PC-3 (cell line): ENCODE measurements around the gene GSN. TPM values are rescaled to one million over a fixed set of nuclear protein-coding genes. Genes with fewer than 3 reads are reported as not detected.

Experiments used
- ATAC-seq: fragments of 200-7000 bp; cut with Tn5 transposase; 2 replicates; pipeline ENCODE4 v1.9.1; 2020; ENCODE audit warnings: mild to moderate bottlenecking, moderate library complexity
- BruUV-seq: library from RNA; stranded (reverse); fragments of 400-500 nt; replicated peaks from 2 replicates; lab custom pipeline; 2021; lab: Mats Ljungman, UMichigan
- CTCF ChIA-PET: fragments of 300-600 bp; sonication (Branson Sonifier 250); formaldehyde crosslinking; loops from one replicate; lab custom pipeline; 2022; ENCODE audit warnings: antibody characterized with exemption; lab: Charles Lee
- POLR2A ChIA-PET: fragments of 300-600 bp; sonication (Branson Sonifier 250); formaldehyde crosslinking; loops from one replicate; lab custom pipeline; 2022; ENCODE audit warnings: antibody characterized with exemption; ENCODE audit not compliant: unreplicated experiment; lab: Charles Lee
- DNase-seq: peaks from one replicate; pipeline ENCODE4 v3.0.0-alpha.2; 2015
- H2AFZ ChIP-seq: fragments of 300-600 bp; sonication (generic); 2 replicates; pipeline ENCODE4 v1.6.0; 2016; ENCODE audit warnings: antibody characterized with exemption, low read length
- H3F3A ChIP-seq: fragments of 300-600 bp; sonication (generic); one replicate; pipeline ENCODE4 v1.6.0; 2017; ENCODE audit warnings: antibody characterized with exemption, low read length, control low read depth, mild to moderate bottlenecking; ENCODE audit not compliant: unreplicated experiment
- H3K27ac ChIP-seq: fragments of 300-600 bp; sonication (generic); 2 replicates; pipeline ENCODE4 v1.5.1; 2016; ENCODE audit warnings: mild to moderate bottlenecking, low read length
- H3K27me3 ChIP-seq: fragments of 300-600 bp; sonication (generic); 2 replicates; pipeline ENCODE4 v1.6.1; 2016; ENCODE audit warnings: low read length, mixed read lengths
- H3K36me3 ChIP-seq: fragments of 300-600 bp; sonication (generic); 2 replicates; pipeline ENCODE4 v1.6.1; 2016; ENCODE audit warnings: low read depth, mixed run types, low read length, mixed read lengths
- H3K4me1 ChIP-seq: fragments of 300-600 bp; sonication (generic); 2 replicates; pipeline ENCODE4 v1.5.1; 2016; ENCODE audit warnings: low read length; ENCODE audit not compliant: insufficient read depth
- H3K4me2 ChIP-seq: fragments of 300-600 bp; sonication (generic); 2 replicates; pipeline ENCODE4 v1.6.0; 2016; ENCODE audit warnings: low read length
- H3K4me3 ChIP-seq: fragments of 300-600 bp; sonication (generic); 2 replicates; pipeline ENCODE4 v1.5.1; 2016; ENCODE audit warnings: mild to moderate bottlenecking, low read length, mixed read lengths
- H3K79me2 ChIP-seq: fragments of 300-600 bp; sonication (generic); 2 replicates; pipeline ENCODE4 v1.6.1; 2017; ENCODE audit warnings: low read length, mixed read lengths
- H3K9ac ChIP-seq: fragments of 300-600 bp; sonication (generic); 2 replicates; pipeline ENCODE4 v1.6.0; 2016; ENCODE audit warnings: mild to moderate bottlenecking, low read length
- H3K9me2 ChIP-seq: fragments of 300-600 bp; sonication (generic); replicated peaks from 2 replicates; pipeline ENCODE4 v1.6.1; 2016; ENCODE audit warnings: mixed run types, low read length, mixed read lengths
- H3K9me3 ChIP-seq: fragments of 300-600 bp; sonication (generic); 2 replicates; pipeline ENCODE4 v1.6.1; 2016; ENCODE audit warnings: low read length, mixed read lengths
- H4K20me1 ChIP-seq: fragments of 300-600 bp; sonication (generic); 2 replicates; pipeline ENCODE4 v1.6.1; 2016; ENCODE audit warnings: low read length, mixed read lengths
- EZH2 ChIP-seq: fragments of 300-600 bp; sonication (generic); IDR thresholded peaks from one replicate; pipeline ENCODE4 v1.6.1; 2017; ENCODE audit warnings: antibody characterized with exemption, mild to moderate bottlenecking, low read length; ENCODE audit not compliant: unreplicated experiment
- EZH2phosphoT487 ChIP-seq: fragments of 300-600 bp; sonication (generic); IDR thresholded peaks from 2 replicates; pipeline ENCODE4 v1.6.1; 2018; ENCODE audit warnings: mild to moderate bottlenecking, antibody characterized with exemption, low read length, borderline replicate concordance
- intact Hi-C: fragments of 100-400 bp; cut with micrococcal nuclease; formaldehyde crosslinking; loops from 2 replicates; pipeline ENCODE4 v1.9.0; 2023
- total RNA-seq: library from RNA; depleted of rRNA; stranded (reverse); fragments of >200 nt; gene quantifications from 2 replicates; pipeline ENCODE4 v1.2.3, GENCODE V29; 2014
- TF ChIP-seq, protein P1 (sequence below): fragments of 300-600 bp; sonication (generic); conservative IDR thresholded peaks from 2 replicates; pipeline ENCODE4 v1.5.1; 2017; ENCODE audit warnings: antibody characterized with exemption, low read depth, mild to moderate bottlenecking, low read length

GSN gene
- total RNA-seq, 1 experiment from 2014 or later: 36.5 TPM

DNA sequence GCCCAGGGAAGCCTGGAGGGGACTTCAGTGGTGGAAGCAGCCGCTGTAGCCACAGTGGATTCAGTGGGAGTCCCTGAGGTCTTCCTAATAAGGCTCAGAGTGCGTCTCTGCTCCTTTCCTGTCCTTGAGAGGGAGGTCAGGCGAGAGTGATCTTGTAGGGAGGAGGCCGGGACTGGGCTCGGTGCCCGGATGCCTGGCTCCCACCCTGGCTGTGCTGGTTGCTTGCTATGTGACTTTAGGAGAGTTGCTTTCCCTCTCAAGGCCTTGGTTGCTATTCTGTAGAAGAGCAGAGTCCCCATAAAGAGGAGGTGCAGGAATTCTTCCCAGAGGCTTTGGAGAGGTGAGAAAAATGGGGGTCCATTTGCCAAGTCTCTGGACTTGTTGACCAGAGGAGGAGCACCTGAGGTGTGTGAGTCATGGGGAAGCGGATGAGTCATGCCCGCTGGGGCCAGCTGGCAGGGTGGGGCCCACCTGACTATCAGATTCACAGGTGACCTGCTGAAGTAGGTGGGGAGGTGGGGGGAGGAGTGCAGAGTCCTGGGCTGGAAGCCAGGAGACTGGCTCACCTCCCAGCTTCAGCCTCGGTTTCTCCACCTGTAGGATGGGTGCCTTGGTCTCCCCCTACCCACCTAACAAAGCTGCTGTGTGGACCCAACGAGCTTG, 13.8 kb downstream of the GSN start:
- Histone ChIP-seq H3F3A (no peaks in the 10 kb centered on the region), H3K4me2 (peak overlapping the region; percentile 68), H3K4me3 (no peak overlapping the region), H3K79me2 (no peaks in the 10 kb centered on the region), H4K20me1 (no peaks in the 10 kb centered on the region), H2AFZ (peak overlapping the region; percentile 47; the same call in 1 of the 2 replicates), H3K4me1 (peaks cover 64% of the 10 kb centered on the region), H3K9me2 (no peaks in the 10 kb centered on the region), H3K36me3 (no peaks in the 10 kb centered on the region), H3K27me3 (no peaks in the 10 kb centered on the region), H3K9ac (peak overlapping the region; percentile 55), H3K9me3 (no peaks in the 10 kb centered on the region), H3K27ac (peak overlapping the region; percentile 96)
- ATAC-seq: peak; percentile 54
- no TSS peak for BruUV-seq
- ChIA-PET CTCF (no interaction called here), POLR2A (no interaction called here)
- peak; percentile 93 for DNase-seq
- TF ChIP-seq EZH2phosphoT487: no peak
- TF ChIP-seq EZH2: no peak
- TF ChIP-seq, protein P1, sequence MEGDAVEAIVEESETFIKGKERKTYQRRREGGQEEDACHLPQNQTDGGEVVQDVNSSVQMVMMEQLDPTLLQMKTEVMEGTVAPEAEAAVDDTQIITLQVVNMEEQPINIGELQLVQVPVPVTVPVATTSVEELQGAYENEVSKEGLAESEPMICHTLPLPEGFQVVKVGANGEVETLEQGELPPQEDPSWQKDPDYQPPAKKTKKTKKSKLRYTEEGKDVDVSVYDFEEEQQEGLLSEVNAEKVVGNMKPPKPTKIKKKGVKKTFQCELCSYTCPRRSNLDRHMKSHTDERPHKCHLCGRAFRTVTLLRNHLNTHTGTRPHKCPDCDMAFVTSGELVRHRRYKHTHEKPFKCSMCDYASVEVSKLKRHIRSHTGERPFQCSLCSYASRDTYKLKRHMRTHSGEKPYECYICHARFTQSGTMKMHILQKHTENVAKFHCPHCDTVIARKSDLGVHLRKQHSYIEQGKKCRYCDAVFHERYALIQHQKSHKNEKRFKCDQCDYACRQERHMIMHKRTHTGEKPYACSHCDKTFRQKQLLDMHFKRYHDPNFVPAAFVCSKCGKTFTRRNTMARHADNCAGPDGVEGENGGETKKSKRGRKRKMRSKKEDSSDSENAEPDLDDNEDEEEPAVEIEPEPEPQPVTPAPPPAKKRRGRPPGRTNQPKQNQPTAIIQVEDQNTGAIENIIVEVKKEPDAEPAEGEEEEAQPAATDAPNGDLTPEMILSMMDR: no peak
- intact Hi-C loops: no loop called here

DNA sequence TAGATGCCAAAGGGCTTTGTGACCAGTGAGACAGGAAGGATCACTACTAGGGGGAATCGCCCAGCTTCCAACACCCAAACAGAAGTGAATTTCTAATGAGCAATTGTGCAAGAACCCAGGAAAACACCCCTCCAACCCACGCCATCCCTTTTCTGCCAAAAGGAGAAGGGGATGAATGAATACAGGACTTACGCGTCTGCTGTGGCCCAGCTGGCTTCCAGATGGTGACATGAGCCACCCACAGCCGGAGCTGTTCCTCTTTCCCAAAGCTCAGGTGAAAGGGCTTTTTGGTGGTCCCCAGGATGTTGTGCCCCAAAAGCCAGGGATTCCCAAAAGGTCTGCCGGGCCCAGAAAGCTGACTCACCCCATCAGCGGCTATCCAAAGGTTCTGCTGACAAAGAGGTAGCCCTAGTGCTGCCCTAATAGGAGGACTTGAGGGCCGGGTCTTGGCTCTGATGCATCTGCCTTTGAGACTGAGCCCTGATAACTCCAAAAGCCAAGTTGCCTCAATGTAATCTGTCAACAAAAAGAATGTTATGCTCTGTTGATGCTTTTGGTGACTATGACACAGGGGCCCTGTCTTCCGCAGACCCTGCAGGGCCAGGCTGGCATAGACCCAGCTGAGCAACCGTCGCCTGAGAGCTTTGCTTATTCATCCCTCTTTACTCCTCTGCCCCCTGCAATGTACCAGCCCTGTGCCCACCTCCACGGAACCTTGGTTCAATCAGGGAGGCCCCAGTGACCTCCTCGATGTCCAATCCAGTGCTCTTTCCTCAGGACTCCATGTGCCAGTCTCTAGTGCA, 14.5 kb downstream of the GSN start:
- H3K36me3 ChIP-seq: no peaks in the 10 kb centered on the region
- peak; percentile 50 for DNase-seq
- CTCF ChIA-PET: no interaction called here

More for the DNA sequence above, 14.5 kb downstream of the GSN start:
- H2AFZ ChIP-seq: no peak overlapping the region
- peak overlapping the region; percentile 68 for H3K4me2 ChIP-seq
- intact Hi-C loops: no loop called here
- no peaks in the 10 kb centered on the region for H3K27me3 ChIP-seq
- H3K9ac ChIP-seq: peak overlapping the region; percentile 39
- peaks cover 66% of the 10 kb centered on the region for H3K4me1 ChIP-seq
- H3K27ac ChIP-seq: peak overlapping the region; percentile 96
- H3K79me2 ChIP-seq: no peaks in the 10 kb centered on the region
- TF ChIP-seq EZH2: no peak
- no peak for TF ChIP-seq EZH2phosphoT487
- TF ChIP-seq, protein P1: no peak
- H3K9me3 ChIP-seq: no peaks in the 10 kb centered on the region
- H3K9me2 ChIP-seq: no peaks in the 10 kb centered on the region
- POLR2A ChIA-PET: no interaction called here
- H3K4me3 ChIP-seq: no peak overlapping the region
- H3F3A ChIP-seq: no peaks in the 10 kb centered on the region
- no peak; the same call in 1 of the 2 replicates for ATAC-seq
- BruUV-seq: no TSS peak
- H4K20me1 ChIP-seq: no peaks in the 10 kb centered on the region
